K562 treated with DMSO at 1 percent for 48 hours (cell line): ENCODE measurements around the gene OR5A1. TPM values are rescaled to one million over a fixed set of nuclear protein-coding genes. Genes with fewer than 3 reads are reported as not detected.

Source experiments
- total RNA-seq: library from RNA; unstranded; fragments of 300-600 nt; gene quantifications from 2 replicates; pipeline ENCODE4 v1.2.3, GENCODE V29; 2022; ENCODE audit warnings: low replicate concordance; ENCODE audit errors: extremely low read depth

The OR5A1 gene
- total RNA-seq = not detected in 2 replicates

DNA sequence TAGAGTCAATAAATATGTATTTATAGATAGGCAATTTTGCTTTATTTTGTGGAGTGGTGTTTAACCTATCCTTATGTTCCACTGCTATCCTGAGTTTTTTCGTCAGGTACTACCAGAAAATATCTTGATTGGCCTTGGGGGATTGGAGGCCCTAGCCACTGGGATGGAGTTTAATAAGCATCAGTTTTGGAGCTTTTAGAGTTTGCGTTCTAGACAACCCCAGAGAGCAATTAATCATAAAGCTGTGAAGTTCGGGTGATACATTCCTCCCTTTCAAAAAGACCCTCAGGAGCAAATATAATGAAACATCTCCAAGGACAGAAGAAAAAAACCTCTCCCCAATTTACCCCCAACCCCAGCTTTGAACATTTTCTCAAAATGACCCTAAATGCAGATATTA lies at the start of gene OR5A1:
TSS of gene OR5A1 (plus strand) at position 301 of the 400 bp plus-strand sequence. CDS start 6,700 bp downstream, outside the sequence.

GRCh38 chr11:59426361-59427067 lies 9.8 kb upstream of the OR5A1 start, which contains the start of gene OR5A2:
OR5A2 (minus strand) TSS chr11:59426413; CDS start chr11:59422953, 3,460 bp downstream.

GRCh38 chr11:59456661-59457060 lies 20.4 kb downstream of the OR5A1 start, which contains the start of gene OR4D6:
OR4D6 (plus strand) TSS chr11:59456961; CDS start chr11:59456961, 0 bp downstream.

DNA sequence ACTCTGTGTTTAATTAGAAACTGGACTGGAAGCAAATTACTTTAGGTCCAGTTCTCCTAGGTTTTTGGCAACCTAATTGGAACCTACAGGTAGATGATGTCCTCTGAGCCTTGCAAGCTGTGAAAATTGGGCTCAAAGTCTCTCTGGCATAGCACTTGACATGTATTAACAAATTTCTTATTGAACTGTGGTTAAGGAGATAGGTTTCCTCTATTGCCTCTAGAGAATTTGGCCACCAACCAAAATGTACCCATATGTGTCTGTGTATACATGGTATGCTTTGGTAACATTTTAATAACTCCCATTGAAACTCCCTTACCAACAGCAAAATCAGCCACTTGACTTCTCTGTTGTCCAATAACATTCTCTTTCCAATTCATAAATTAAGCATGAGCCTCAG lies 36.7 kb downstream of the OR5A1 start, which contains the start of gene OR4D10:
TSS of gene OR4D10 (plus strand) at position 301 of the 400 bp plus-strand sequence. CDS start 4,115 bp downstream, outside the sequence.

Other genes starting within 250 kb of the OR5A1 start
- not detected in 2 replicates for gene MPEG1, start 223.5 kb upstream of the OR5A1 start, total RNA-seq
- gene OR5AN1, start 77.6 kb upstream of the OR5A1 start, total RNA-seq = not detected in 2 replicates
- gene OR5A2, start 10.1 kb upstream of the OR5A1 start, total RNA-seq = not detected in 2 replicates
- gene OR4D6, start 20.5 kb downstream of the OR5A1 start, total RNA-seq = not detected in 2 replicates
- gene OR4D10, start 36.8 kb downstream of the OR5A1 start, total RNA-seq = not detected in 2 replicates
- gene OR4D11, start 67.1 kb downstream of the OR5A1 start, total RNA-seq = not detected in 2 replicates
- gene OR4D9, start 75.1 kb downstream of the OR5A1 start, total RNA-seq = not detected in 2 replicates
- not detected in 2 replicates for gene OSBP, start 179.3 kb downstream of the OR5A1 start, total RNA-seq
- not detected in 2 replicates for gene PATL1, start 232.6 kb downstream of the OR5A1 start, total RNA-seq